ENCODE measurements around the gene TNNI2. TPM values are rescaled to one million over a fixed set of nuclear protein-coding genes. Genes with fewer than 3 reads are reported as not detected.

TNNI2 gene
- total RNA-seq, 1 experiment from 2014 or later = 0.46 TPM

DNA sequence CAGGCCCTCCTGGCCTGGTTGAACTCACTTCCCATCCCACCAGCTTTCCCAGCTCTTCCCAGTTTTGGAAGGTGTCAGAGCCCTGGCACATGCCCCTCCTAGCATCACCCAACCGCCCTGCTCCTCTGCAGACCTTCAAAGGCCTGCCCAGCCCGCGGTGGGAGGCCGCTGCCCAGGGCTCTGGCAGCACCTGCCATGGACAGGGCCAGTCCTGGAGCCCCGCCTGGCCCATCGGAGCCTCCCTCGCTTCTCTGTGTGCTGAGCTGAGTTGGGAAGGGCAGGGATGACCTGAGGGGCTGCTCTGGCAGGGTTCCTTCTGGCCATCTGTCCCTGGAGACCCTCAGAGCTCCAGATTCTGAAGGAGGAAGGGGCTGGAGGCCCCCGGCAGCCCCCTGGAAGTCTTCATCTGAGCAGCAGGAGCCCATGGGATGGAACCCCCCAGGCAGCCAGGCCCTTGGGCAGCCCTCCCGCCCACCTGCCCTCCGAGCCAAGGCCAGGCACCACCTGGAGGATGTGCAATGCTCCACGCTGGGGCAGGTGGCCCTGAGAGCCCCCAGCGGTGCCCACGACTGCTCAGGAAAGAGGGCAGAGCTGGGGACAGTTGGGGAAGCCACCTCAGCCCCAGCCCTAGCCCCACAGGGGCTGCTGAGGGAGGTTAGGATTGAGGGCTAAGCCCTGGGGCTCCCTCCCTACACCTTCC is 17.7 kb downstream of the TNNI2 start:
- CTCF ChIA-PET = interaction anchor here (0.9 kb wide), 1 partner anchor 20 kb away, joined by 3 read pairs; no protein-coding TSS in a partner anchor
- TF ChIP-seq SIN3A (IDR thresholded peaks at IDR 0.05; ENCODE audit: borderline replicate concordance, insufficient read depth, low read depth, low read length) (no peak), TCF7L2 (IDR thresholded peaks at IDR 0.05; ENCODE audit: low read depth, low read length) (no peak), POLR2AphosphoS5 (IDR thresholded peaks at IDR 0.05; ENCODE audit: low read depth, low read length) (no peak)
- TF ChIP-seq, protein P1, sequence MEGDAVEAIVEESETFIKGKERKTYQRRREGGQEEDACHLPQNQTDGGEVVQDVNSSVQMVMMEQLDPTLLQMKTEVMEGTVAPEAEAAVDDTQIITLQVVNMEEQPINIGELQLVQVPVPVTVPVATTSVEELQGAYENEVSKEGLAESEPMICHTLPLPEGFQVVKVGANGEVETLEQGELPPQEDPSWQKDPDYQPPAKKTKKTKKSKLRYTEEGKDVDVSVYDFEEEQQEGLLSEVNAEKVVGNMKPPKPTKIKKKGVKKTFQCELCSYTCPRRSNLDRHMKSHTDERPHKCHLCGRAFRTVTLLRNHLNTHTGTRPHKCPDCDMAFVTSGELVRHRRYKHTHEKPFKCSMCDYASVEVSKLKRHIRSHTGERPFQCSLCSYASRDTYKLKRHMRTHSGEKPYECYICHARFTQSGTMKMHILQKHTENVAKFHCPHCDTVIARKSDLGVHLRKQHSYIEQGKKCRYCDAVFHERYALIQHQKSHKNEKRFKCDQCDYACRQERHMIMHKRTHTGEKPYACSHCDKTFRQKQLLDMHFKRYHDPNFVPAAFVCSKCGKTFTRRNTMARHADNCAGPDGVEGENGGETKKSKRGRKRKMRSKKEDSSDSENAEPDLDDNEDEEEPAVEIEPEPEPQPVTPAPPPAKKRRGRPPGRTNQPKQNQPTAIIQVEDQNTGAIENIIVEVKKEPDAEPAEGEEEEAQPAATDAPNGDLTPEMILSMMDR (IDR thresholded peaks at IDR 0.05) = no peak
- TF ChIP-seq, protein P2, sequence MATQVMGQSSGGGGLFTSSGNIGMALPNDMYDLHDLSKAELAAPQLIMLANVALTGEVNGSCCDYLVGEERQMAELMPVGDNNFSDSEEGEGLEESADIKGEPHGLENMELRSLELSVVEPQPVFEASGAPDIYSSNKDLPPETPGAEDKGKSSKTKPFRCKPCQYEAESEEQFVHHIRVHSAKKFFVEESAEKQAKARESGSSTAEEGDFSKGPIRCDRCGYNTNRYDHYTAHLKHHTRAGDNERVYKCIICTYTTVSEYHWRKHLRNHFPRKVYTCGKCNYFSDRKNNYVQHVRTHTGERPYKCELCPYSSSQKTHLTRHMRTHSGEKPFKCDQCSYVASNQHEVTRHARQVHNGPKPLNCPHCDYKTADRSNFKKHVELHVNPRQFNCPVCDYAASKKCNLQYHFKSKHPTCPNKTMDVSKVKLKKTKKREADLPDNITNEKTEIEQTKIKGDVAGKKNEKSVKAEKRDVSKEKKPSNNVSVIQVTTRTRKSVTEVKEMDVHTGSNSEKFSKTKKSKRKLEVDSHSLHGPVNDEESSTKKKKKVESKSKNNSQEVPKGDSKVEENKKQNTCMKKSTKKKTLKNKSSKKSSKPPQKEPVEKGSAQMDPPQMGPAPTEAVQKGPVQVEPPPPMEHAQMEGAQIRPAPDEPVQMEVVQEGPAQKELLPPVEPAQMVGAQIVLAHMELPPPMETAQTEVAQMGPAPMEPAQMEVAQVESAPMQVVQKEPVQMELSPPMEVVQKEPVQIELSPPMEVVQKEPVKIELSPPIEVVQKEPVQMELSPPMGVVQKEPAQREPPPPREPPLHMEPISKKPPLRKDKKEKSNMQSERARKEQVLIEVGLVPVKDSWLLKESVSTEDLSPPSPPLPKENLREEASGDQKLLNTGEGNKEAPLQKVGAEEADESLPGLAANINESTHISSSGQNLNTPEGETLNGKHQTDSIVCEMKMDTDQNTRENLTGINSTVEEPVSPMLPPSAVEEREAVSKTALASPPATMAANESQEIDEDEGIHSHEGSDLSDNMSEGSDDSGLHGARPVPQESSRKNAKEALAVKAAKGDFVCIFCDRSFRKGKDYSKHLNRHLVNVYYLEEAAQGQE (IDR thresholded peaks at IDR 0.05; ENCODE audit: insufficient read depth in 1 of 2, low read depth in 2 of 2, low read length in 1 of 2) = no peak
- no peaks in the 10 kb centered on the region for H3K9me3 ChIP-seq (ENCODE audit: control insufficient read depth, insufficient read depth, low read depth, low read length)
- no peak overlapping the region for H3K27ac ChIP-seq (ENCODE audit: low read length)
- H3K36me3 ChIP-seq (ENCODE audit: control insufficient read depth, insufficient read depth, low read length) = no peaks in the 10 kb centered on the region
- H3K4me3 ChIP-seq (ENCODE audit: low read depth in 2 of 2, low read length in 2 of 2) = no peak overlapping the region
- no peak for DNase-seq (ENCODE audit: low read depth, low spot score)
- ATAC-seq = no peak
- in situ Hi-C loops (cut with HindIII; ENCODE audit: low pct_unique_long_range_greater_than_20kb, low sequenced_read_pairs) = no loop called here
- BruUV-seq (replicated peaks) = no TSS peak
- intact Hi-C loops (cut with micrococcal nuclease; ENCODE audit: unreplicated experiment) = no loop called here
- H3K27me3 ChIP-seq (ENCODE audit: control insufficient read depth, insufficient read depth, low read length) = no peaks in the 10 kb centered on the region; the same call in 1 of the 2 replicates
- POLR2A ChIA-PET = no interaction called here
- H3K4me1 ChIP-seq (ENCODE audit: control insufficient read depth, insufficient read depth, low read length) = no peaks in the 10 kb centered on the region

DNA sequence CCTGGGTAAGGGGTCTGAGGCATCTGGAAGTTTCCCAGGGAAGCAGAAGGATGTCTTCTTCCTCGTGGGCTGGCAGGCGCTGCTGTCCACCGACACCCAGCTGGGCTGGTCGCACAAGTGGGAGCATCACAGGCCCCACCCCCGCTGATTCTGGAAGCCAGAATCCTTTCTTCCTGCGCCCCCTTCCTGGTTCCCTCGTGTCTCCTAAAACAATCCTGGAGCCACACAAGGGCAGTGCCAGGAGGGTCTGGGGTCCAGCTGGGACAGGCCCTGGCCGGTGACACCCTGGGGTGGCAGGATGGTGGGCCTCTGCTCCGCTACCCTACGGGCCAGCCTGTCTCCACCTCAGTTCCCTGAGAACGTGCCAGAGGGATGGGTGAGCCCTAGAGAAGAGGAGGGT is 18.3 kb downstream of the TNNI2 start:
- in situ Hi-C loops (cut with HindIII; ENCODE audit: low pct_unique_long_range_greater_than_20kb, low sequenced_read_pairs) = no loop called here
- Histone ChIP-seq H3K4me3 (ENCODE audit: low read depth in 2 of 2, low read length in 2 of 2) (no peak overlapping the region), H3K27ac (ENCODE audit: low read length) (no peak overlapping the region), H3K9me3 (ENCODE audit: control insufficient read depth, insufficient read depth, low read depth, low read length) (no peaks in the 10 kb centered on the region), H3K36me3 (ENCODE audit: control insufficient read depth, insufficient read depth, low read length) (no peaks in the 10 kb centered on the region), H3K4me1 (ENCODE audit: control insufficient read depth, insufficient read depth, low read length) (no peaks in the 10 kb centered on the region), H3K27me3 (ENCODE audit: control insufficient read depth, insufficient read depth, low read length) (no peaks in the 10 kb centered on the region; the same call in 1 of the 2 replicates)
- CTCF ChIA-PET = interaction anchor here (0.7 kb wide), 1 partner anchor 25 kb away, joined by 4 read pairs; no protein-coding TSS in a partner anchor
- intact Hi-C loops (cut with micrococcal nuclease; ENCODE audit: unreplicated experiment) = no loop called here
- no peak for TF ChIP-seq POLR2AphosphoS5 (IDR thresholded peaks at IDR 0.05; ENCODE audit: low read depth, low read length)
- TF ChIP-seq, protein P2 (IDR thresholded peaks at IDR 0.05; ENCODE audit: insufficient read depth in 1 of 2, low read depth in 2 of 2, low read length in 1 of 2) = no peak
- no peak for TF ChIP-seq TCF7L2 (IDR thresholded peaks at IDR 0.05; ENCODE audit: low read depth, low read length)
- TF ChIP-seq SIN3A (IDR thresholded peaks at IDR 0.05; ENCODE audit: borderline replicate concordance, insufficient read depth, low read depth, low read length) = no peak
- TF ChIP-seq, protein P1 (IDR thresholded peaks at IDR 0.05) = no peak
- DNase-seq (ENCODE audit: low read depth, low spot score) = no peak
- POLR2A ChIA-PET = no interaction called here
- no TSS peak for BruUV-seq (replicated peaks)
- no peak for ATAC-seq
